Nasal cavity respiratory epithelium epithelial cell of viscerocranial mucosa (primary cell): Measurements from ENCODE around the gene CENPO. TPM values are rescaled to one million over a fixed set of nuclear protein-coding genes. Genes with fewer than 3 reads are reported as not detected.

Experiments used
- total RNA-seq: library from RNA; depleted of rRNA; stranded (reverse); fragments of >200 nt; gene quantifications from 2 replicates; pipeline ENCODE4 v1.2.3, GENCODE V29; 2014

Gene CENPO
- total RNA-seq: 1.4 and 2.5 TPM in 2 replicates

GRCh38 chr2:24792874-24793760 is at the start of gene CENPO, which contains the start of gene PTRHD1:
TSS of gene CENPO (plus strand) at chr2:24793425. CDS start at chr2:24793920, 495 bp downstream.
TSS of gene PTRHD1 (minus strand) at chr2:24793391. CDS start at chr2:24793377, 14 bp downstream.

Other genes starting within 250 kb of the CENPO start
- gene PTRHD1, start within 50 bp of the CENPO start, total RNA-seq: 7.5 and 13.0 TPM in 2 replicates
- gene ADCY3, start 126.8 kb downstream of the CENPO start, total RNA-seq: 29.0 and 77.0 TPM in 2 replicates
- 5.7 and 6.8 TPM in 2 replicates for gene DNAJC27, start 178.5 kb downstream of the CENPO start, total RNA-seq
- gene EFR3B, start 248.7 kb downstream of the CENPO start, total RNA-seq: 0.07 and 0.34 TPM in 2 replicates